ENCODE data around the gene BLOC1S1.

The BLOC1S1 gene

DNA sequence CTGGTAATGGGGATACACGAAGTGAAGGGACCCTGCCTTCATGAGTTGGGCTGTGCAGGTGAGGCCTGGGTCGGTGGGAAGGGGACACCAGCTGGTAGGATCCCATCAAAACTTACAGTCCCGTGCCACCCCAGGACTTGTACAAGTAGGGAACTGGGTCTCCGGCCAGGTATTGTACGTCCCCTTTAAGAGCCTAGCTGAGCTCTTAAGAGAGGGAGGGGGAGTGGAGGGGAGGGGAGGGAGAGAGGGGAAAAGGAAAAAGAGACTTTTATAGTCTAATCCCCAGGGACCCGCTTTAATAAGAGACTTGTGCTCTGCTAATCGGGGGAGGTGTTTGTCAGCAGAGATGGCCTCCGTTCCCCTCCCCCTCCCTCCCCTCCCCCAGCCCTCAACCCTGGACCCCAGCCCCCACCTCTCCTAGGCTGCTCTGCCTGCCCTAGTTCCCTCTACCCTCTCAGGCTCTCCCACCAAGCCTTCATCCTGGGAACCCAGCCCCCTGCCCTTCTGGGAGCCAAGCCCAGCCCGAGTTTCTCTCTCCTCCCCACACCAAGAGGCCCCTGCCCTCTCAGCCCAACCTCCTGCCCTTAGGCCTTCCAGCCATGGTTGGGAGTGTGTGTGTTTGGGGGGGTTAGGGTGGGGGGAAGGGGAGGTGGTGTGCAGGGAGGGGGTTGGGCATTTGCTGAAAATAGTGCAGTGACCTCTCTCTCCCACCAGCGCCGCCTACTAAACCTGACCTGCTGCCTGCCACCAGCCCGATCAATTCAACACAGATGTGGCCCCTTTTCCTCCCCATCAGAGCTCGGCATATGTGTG is 29.7 kb downstream of the BLOC1S1 start:
- Histone ChIP-seq H3K23ac (ENCODE audit: low read depth, low read length, poor library complexity) (no peak overlapping the region), H3K9me3 (replicated peaks in 1 of 2; ENCODE audit: control insufficient read depth in 2 of 2, insufficient read depth in 1 of 2, low read depth in 1 of 2, low read length in 2 of 2) (no peaks in the 10 kb centered on the region), H3K14ac (ENCODE audit: low read length) (no peak overlapping the region), H3K4me2 (ENCODE audit: insufficient read depth, low read length, poor library complexity, severe bottlenecking) (peak overlapping the region; percentile 76), H3K36me3 (replicated peaks in 1 of 2; ENCODE audit: control insufficient read depth in 2 of 2, insufficient read depth in 2 of 2, low read length in 2 of 2) (peaks cover 25 to 43% of the 10 kb centered on the region in 2 donors), H3K4me3 (ENCODE audit: low read length in 2 of 2) (peak overlapping the region; percentile 97 to 98), H3K4me1 (ENCODE audit: control insufficient read depth in 2 of 2, insufficient read depth in 1 of 2, low read depth in 1 of 2, low read length in 2 of 2) (peaks cover 25 to 29% of the 10 kb centered on the region in 2 donors), H2BK5ac (ENCODE audit: low read length) (peak overlapping the region; percentile 99), H2BK120ac (ENCODE audit: low read depth, low read length) (peak overlapping the region; percentile 56), H3K18ac (ENCODE audit: low read length) (peak overlapping the region; percentile 96), H3K27ac (replicated peaks; ENCODE audit: low read length) (peak overlapping the region; percentile 100), H2AK5ac (ENCODE audit: low read depth, low read length) (no peak overlapping the region), H3K79me1 (ENCODE audit: low read depth, low read length) (peaks cover 7% of the 10 kb centered on the region), H3K4ac (ENCODE audit: low read length) (no peak overlapping the region), H3K9ac (ENCODE audit: low read depth, low read length, poor library complexity) (peak overlapping the region; percentile 89), H2AFZ (ENCODE audit: low read length) (peak overlapping the region; percentile 32), H4K91ac (ENCODE audit: low read depth, low read length, poor library complexity) (peak overlapping the region; percentile 68), H2BK12ac (ENCODE audit: low read length) (peak overlapping the region; percentile 48), H4K8ac (ENCODE audit: low read depth, low read length) (no peak overlapping the region), H2BK15ac (ENCODE audit: low read length) (peak overlapping the region; percentile 88), H3K27me3 (ENCODE audit: control insufficient read depth in 3 of 3, insufficient read depth in 3 of 3, low read depth in 1 of 3, low read length in 3 of 3) (no peaks in the 10 kb centered on the region)
- WGBS, 2 donors (ENCODE audit: extremely low coverage in 2 of 2, insufficient read length in 2 of 2, insufficient replicate concordance in 1 of 2), result no CpG with 5 or more reads among the region's 13 CpGs
- DNase-seq (ENCODE audit: low spot score), result peak; percentile 94

DNA sequence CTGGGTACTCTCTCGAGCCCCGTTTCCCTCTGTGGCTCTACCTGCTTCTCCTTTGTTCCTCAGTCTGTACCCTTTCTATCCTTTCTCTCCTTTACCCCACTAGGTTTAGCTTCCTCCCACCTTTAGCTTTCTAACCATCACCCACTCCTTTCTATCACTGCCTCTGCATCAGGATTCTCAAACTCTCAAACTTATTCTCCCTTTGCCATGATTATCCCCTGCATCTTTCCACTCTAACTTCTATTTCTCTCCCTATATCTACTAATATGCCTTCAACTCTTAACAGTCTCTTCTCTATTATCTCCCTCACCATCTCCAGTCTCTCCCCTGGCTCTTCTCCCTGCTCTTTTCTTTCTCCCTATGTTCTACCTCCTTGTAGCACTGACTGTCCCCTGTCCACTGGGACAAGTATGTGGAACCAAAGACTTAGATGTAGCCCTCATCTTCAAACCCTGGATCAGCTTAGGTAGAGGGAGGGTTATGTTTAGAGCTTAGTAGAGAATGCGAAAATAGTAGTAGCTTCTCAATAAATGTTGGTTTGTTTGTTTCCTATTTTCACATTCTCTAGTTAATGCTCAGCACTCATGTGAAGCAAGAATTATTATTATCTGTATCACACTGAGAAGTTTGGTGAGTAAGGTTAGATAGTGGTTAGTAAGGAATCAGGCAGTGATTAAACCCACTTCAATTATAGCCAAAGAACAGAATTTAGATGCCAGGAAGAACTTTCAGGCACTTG is 30.5 kb downstream of the BLOC1S1 start:
- Histone ChIP-seq H2BK15ac (ENCODE audit: low read length) (no peak overlapping the region), H2BK120ac (ENCODE audit: low read depth, low read length) (no peak overlapping the region), H3K23ac (ENCODE audit: low read depth, low read length, poor library complexity) (no peak overlapping the region), H2AFZ (ENCODE audit: low read length) (peak overlapping the region; percentile 32), H3K36me3 (replicated peaks in 1 of 2; ENCODE audit: control insufficient read depth in 2 of 2, insufficient read depth in 2 of 2, low read length in 2 of 2) (peaks cover 33 to 51% of the 10 kb centered on the region in 2 donors), H4K91ac (ENCODE audit: low read depth, low read length, poor library complexity) (no peak overlapping the region), H3K9ac (ENCODE audit: low read depth, low read length, poor library complexity) (no peak overlapping the region), H3K4me2 (ENCODE audit: insufficient read depth, low read length, poor library complexity, severe bottlenecking) (peak overlapping the region; percentile 75), H3K18ac (ENCODE audit: low read length) (peak overlapping the region; percentile 76), H2BK5ac (ENCODE audit: low read length) (no peak overlapping the region), H3K27me3 (ENCODE audit: control insufficient read depth in 3 of 3, insufficient read depth in 3 of 3, low read depth in 1 of 3, low read length in 3 of 3) (no peaks in the 10 kb centered on the region), H3K9me3 (replicated peaks in 1 of 2; ENCODE audit: control insufficient read depth in 2 of 2, insufficient read depth in 1 of 2, low read depth in 1 of 2, low read length in 2 of 2) (no peaks in the 10 kb centered on the region), H2AK5ac (ENCODE audit: low read depth, low read length) (no peak overlapping the region), H3K4ac (ENCODE audit: low read length) (no peak overlapping the region), H3K4me3 (ENCODE audit: low read length in 2 of 2) (peak overlapping the region; percentile 49 to 77), H3K79me1 (ENCODE audit: low read depth, low read length) (peaks cover 7% of the 10 kb centered on the region), H3K14ac (ENCODE audit: low read length) (no peak overlapping the region), H3K4me1 (ENCODE audit: control insufficient read depth in 2 of 2, insufficient read depth in 1 of 2, low read depth in 1 of 2, low read length in 2 of 2) (peaks cover 25 to 29% of the 10 kb centered on the region in 2 donors), H2BK12ac (ENCODE audit: low read length) (no peak overlapping the region), H4K8ac (ENCODE audit: low read depth, low read length) (no peak overlapping the region), H3K27ac (replicated peaks; ENCODE audit: low read length) (peak overlapping the region; percentile 100)
- no peak for DNase-seq (ENCODE audit: low spot score)
- WGBS, 2 donors (ENCODE audit: extremely low coverage in 2 of 2, insufficient read length in 2 of 2, insufficient replicate concordance in 1 of 2), result no CpG with 5 or more reads among the region's 3 CpGs

DNA sequence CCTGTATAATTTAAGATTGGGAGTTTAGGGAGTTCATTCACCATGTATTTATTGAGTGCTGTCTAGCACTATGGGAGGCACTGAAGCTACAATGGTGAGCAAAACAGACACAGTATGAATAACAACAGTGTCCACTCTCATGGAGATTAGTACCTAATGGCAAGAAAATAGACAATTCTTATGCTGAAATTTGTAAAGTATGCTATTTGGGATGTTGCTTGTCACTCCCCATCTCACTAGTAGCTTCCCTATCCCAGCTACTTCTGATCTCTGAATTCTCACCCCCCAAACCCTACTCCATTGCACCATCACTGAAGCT is 31.0 kb downstream of the BLOC1S1 start:
- Histone ChIP-seq H3K9ac (ENCODE audit: low read depth, low read length, poor library complexity) (no peak overlapping the region), H4K8ac (ENCODE audit: low read depth, low read length) (no peak overlapping the region), H3K18ac (ENCODE audit: low read length) (no peak overlapping the region), H4K91ac (ENCODE audit: low read depth, low read length, poor library complexity) (no peak overlapping the region), H2BK15ac (ENCODE audit: low read length) (no peak overlapping the region), H2BK5ac (ENCODE audit: low read length) (no peak overlapping the region), H3K23ac (ENCODE audit: low read depth, low read length, poor library complexity) (no peak overlapping the region), H3K14ac (ENCODE audit: low read length) (no peak overlapping the region), H3K9me3 (replicated peaks in 1 of 2; ENCODE audit: control insufficient read depth in 2 of 2, insufficient read depth in 1 of 2, low read depth in 1 of 2, low read length in 2 of 2) (no peaks in the 10 kb centered on the region), H3K79me1 (ENCODE audit: low read depth, low read length) (peaks cover 7% of the 10 kb centered on the region), H3K4me1 (ENCODE audit: control insufficient read depth in 2 of 2, insufficient read depth in 1 of 2, low read depth in 1 of 2, low read length in 2 of 2) (peaks cover 23 to 26% of the 10 kb centered on the region in 2 donors), H3K4ac (ENCODE audit: low read length) (no peak overlapping the region), H3K36me3 (replicated peaks in 1 of 2; ENCODE audit: control insufficient read depth in 2 of 2, insufficient read depth in 2 of 2, low read length in 2 of 2) (peaks cover 38 to 56% of the 10 kb centered on the region in 2 donors), H3K4me3 (ENCODE audit: low read length in 2 of 2) (no peak overlapping the region), H3K27ac (replicated peaks; ENCODE audit: low read length) (peak overlapping the region; percentile 100), H2AK5ac (ENCODE audit: low read depth, low read length) (no peak overlapping the region), H2BK12ac (ENCODE audit: low read length) (no peak overlapping the region), H3K4me2 (ENCODE audit: insufficient read depth, low read length, poor library complexity, severe bottlenecking) (no peak overlapping the region), H3K27me3 (ENCODE audit: control insufficient read depth in 3 of 3, insufficient read depth in 3 of 3, low read depth in 1 of 3, low read length in 3 of 3) (no peaks in the 10 kb centered on the region), H2AFZ (ENCODE audit: low read length) (no peak overlapping the region), H2BK120ac (ENCODE audit: low read depth, low read length) (no peak overlapping the region)
- no peak for DNase-seq (ENCODE audit: low spot score)

DNA sequence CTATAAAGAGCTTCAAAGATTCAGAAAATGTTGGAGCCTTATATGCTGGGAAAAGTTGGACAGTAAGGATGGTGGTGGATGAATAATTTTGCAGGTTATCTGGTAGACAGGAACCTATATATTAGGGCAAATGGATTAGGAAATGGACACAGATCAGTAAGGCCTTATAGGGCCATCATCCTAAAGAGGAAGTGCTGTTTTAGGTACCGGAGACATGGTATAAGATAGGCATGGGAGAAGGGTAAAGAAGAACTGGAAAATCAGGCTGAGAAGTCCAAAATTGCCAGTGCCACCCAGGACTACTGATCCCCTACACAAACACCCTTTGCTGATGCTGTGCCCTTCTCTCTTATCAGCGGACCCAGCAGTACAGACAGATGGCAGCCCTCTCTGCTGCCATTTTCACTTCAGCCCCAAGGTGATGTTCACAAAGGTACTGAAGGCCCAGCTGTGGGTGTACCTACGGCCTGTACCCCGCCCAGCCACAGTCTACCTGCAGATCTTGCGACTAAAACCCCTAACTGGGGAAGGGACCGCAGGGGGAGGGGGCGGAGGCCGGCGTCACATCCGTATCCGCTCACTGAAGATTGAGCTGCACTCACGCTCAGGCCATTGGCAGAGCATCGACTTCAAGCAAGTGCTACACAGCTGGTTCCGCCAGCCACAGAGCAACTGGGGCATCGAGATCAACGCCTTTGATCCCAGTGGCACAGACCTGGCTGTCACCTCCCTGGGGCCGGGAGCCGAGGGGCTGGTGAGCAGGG is 32.6 kb downstream of the BLOC1S1 start:
- Histone ChIP-seq H3K4ac (ENCODE audit: low read length) (no peak overlapping the region), H4K91ac (ENCODE audit: low read depth, low read length, poor library complexity) (peak overlapping the region; percentile 65), H3K4me2 (ENCODE audit: insufficient read depth, low read length, poor library complexity, severe bottlenecking) (no peak overlapping the region), H3K18ac (ENCODE audit: low read length) (no peak overlapping the region), H2AK5ac (ENCODE audit: low read depth, low read length) (peak overlapping the region; percentile 15), H2AFZ (ENCODE audit: low read length) (no peak overlapping the region), H3K9me3 (replicated peaks in 1 of 2; ENCODE audit: control insufficient read depth in 2 of 2, insufficient read depth in 1 of 2, low read depth in 1 of 2, low read length in 2 of 2) (no peaks in the 10 kb centered on the region), H3K27me3 (ENCODE audit: control insufficient read depth in 3 of 3, insufficient read depth in 3 of 3, low read depth in 1 of 3, low read length in 3 of 3) (no peaks in the 10 kb centered on the region), H3K9ac (ENCODE audit: low read depth, low read length, poor library complexity) (peak overlapping the region; percentile 38), H4K8ac (ENCODE audit: low read depth, low read length) (no peak overlapping the region), H2BK15ac (ENCODE audit: low read length) (no peak overlapping the region), H3K79me1 (ENCODE audit: low read depth, low read length) (peaks cover 7% of the 10 kb centered on the region), H3K27ac (replicated peaks; ENCODE audit: low read length) (no peak overlapping the region), H2BK12ac (ENCODE audit: low read length) (no peak overlapping the region), H2BK120ac (ENCODE audit: low read depth, low read length) (no peak overlapping the region), H3K4me1 (ENCODE audit: control insufficient read depth in 2 of 2, insufficient read depth in 1 of 2, low read depth in 1 of 2, low read length in 2 of 2) (peaks cover 17 to 22% of the 10 kb centered on the region in 2 donors), H3K14ac (ENCODE audit: low read length) (no peak overlapping the region), H2BK5ac (ENCODE audit: low read length) (no peak overlapping the region), H3K23ac (ENCODE audit: low read depth, low read length, poor library complexity) (peak overlapping the region; percentile 27), H3K36me3 (replicated peaks in 1 of 2; ENCODE audit: control insufficient read depth in 2 of 2, insufficient read depth in 2 of 2, low read length in 2 of 2) (peaks cover 51 to 71% of the 10 kb centered on the region in 2 donors), H3K4me3 (ENCODE audit: low read length in 2 of 2) (no peak overlapping the region)
- WGBS, 2 donors (ENCODE audit: extremely low coverage in 2 of 2, insufficient read length in 2 of 2, insufficient replicate concordance in 1 of 2), result no CpG with 5 or more reads among the region's 18 CpGs
- no peak for DNase-seq (ENCODE audit: low spot score)
